Adrenal gland (tissue), 5 donors: Measurements from ENCODE around the gene ATF3.

Experiments used
- POLR2A ChIP-seq, 2 donors: fragments of 450-650 bp; IDR thresholded peaks; one replicate each; pipeline ENCODE4 v1.6.1; 2017; ENCODE audit warnings: antibody characterized with exemption in 2 of 2, mild to moderate bottlenecking in 2 of 2, moderate library complexity in 1 of 2
- TF ChIP-seq, protein P1 (sequence below), 6 experiments: fragments of 450-650 bp in 4 of 6; fragments of 200-600 bp in 2 of 6; sonication (generic) in 1 of 6; IDR thresholded peaks; 1 replicate in 5 of 6; 2 replicates in 1 of 6; pipeline versions ENCODE4 v1.5.1 to v1.8.0; 2016 to 2021; ENCODE audit warnings: antibody characterized with exemption in 6 of 6, mild to moderate bottlenecking in 2 of 6, moderate library complexity in 1 of 6
- donor health status: DM: no; HTN: no; CAD: no.

GRCh38 chr1:212645546-212646543, 37.3 kb downstream of the ATF3 start:
- TF ChIP-seq, protein P1, sequence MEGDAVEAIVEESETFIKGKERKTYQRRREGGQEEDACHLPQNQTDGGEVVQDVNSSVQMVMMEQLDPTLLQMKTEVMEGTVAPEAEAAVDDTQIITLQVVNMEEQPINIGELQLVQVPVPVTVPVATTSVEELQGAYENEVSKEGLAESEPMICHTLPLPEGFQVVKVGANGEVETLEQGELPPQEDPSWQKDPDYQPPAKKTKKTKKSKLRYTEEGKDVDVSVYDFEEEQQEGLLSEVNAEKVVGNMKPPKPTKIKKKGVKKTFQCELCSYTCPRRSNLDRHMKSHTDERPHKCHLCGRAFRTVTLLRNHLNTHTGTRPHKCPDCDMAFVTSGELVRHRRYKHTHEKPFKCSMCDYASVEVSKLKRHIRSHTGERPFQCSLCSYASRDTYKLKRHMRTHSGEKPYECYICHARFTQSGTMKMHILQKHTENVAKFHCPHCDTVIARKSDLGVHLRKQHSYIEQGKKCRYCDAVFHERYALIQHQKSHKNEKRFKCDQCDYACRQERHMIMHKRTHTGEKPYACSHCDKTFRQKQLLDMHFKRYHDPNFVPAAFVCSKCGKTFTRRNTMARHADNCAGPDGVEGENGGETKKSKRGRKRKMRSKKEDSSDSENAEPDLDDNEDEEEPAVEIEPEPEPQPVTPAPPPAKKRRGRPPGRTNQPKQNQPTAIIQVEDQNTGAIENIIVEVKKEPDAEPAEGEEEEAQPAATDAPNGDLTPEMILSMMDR (IDR thresholded peaks at IDR 0.05) = no peak
- no peak for TF ChIP-seq POLR2A (IDR thresholded peaks at IDR 0.05)
